AG08395 (cell line): ENCODE data around the gene NEK10.
A peak's percentile ranks its signal among the peaks of the same experiment; 100 is the strongest.

Source experiments
- DNase-seq: peaks from one replicate; pipeline ENCODE4 v3.0.0; 2012; ENCODE audit warnings: mixed read lengths, low spot score

Gene NEK10

GRCh38 chr3:27244374-27244773 is 124.8 kb downstream of the NEK10 start:
- no peak for DNase-seq

GRCh38 chr3:27239951-27240350 is 129.2 kb downstream of the NEK10 start:
- DNase-seq = no peak

GRCh38 chr3:27228805-27229204 is 140.4 kb downstream of the NEK10 start:
- no peak for DNase-seq

- peak; percentile 36 for DNase-seq
Observed at GRCh38 chr3:27224197-27224596, 145.0 kb downstream of the NEK10 start.

DNA sequence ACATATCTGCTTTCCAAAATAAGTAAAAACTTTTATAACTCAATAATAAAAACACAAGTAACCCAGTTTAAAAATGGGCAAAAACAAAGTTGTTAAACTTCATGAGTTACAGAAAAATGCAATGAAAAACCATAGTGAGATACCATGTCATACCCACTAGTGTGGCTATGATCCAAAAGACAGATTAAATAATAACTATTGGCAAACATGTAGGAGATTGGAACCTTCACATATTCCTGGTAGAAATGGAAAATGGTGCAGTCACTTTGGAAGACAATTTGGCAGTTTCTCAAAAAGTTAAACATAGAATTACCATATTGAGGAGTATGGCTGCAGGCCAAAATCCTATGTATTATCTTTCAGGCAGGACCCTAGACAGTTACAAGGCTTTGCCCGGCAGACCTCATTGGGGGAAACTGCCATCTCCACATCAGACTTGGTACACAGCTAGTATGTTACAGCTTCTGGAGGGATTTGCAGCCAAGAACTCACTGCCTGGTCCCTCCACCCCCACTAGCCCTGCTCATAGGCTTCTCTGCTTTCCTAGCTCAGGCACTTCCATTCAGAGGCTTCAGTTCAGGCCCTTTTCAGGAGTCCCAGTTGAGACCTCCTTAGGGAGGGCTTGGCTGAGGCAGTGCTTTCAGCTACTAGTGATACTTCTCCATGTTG is 147.8 kb downstream of the NEK10 start:
- DNase-seq = no peak

GRCh38 chr3:27220166-27220565 is 149.0 kb downstream of the NEK10 start:
- DNase-seq = no peak

- DNase-seq = no peak
Observed at GRCh38 chr3:27219127-27219845, 149.9 kb downstream of the NEK10 start.

DNA sequence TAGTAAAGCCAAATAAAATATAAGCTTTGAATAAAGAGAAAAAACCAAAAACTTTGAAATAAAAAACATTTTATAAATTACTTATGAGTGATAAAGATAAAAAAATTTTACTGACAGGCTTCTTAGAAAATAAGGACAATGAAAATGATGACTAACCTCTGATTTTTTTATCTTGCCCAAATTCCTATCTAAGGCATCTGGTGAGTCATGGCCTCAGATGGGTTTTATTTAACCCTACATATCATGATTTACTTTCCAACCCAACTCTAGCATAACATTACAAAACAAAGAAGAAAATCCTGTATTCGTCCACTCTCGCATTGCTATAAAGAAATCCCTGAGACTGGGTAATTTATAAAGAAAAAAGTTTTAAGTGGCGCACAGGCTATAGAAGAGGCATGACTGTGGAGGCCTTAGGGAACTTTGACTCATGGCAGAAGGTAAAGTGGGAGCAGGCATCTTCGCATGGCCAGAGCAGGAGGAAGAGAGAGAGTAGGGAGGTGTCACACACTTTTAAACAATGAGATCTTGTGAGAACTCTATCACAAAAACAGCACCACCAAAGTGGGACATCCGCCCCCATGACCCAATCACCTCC is 152.1 kb downstream of the NEK10 start:
- peak; percentile 41 for DNase-seq

DNA sequence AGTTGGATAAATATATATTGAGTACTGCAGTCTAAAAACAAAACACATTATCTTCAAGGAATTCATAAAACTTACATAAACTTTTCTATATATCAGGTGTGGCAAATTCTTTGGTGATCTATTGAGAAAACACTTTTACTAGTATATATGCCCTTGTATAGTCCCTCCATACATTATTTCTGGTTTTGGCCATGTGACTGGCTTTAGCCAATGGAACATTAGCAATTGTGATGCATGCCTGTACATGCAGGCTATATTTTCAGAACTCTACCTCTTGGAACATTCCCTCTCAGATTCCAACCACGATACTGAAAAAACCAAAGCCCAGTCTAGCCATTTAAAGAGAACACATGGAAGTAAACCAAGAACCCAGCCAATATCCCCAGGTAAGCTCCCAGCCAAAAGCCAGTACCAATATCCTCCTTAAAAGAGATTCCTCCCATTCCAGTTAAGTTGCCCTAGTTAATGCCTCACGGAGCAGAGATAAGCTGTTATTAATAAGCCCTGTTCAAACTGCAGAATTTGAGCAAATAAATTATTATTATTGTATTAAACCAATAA is 152.8 kb downstream of the NEK10 start:
- no peak for DNase-seq

DNA sequence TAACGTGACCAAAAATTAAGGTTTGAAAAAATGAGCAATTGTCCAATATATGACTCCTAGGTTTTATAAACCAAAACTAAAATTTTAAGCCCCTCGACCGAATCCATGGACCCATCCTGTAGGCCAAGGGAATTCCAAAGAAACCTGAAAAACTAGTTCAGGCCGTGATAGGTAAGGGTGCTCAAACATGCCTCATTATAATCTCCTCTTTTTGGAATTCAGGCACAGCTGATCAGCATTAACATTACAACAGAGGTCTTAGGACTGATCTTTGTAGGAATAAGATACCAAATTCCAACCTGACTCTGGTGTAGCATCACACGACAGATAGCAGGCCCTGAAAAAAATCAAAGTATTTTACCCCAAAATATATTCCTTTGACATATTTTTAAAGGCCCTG is 155.7 kb downstream of the NEK10 start:
- DNase-seq = no peak

DNA sequence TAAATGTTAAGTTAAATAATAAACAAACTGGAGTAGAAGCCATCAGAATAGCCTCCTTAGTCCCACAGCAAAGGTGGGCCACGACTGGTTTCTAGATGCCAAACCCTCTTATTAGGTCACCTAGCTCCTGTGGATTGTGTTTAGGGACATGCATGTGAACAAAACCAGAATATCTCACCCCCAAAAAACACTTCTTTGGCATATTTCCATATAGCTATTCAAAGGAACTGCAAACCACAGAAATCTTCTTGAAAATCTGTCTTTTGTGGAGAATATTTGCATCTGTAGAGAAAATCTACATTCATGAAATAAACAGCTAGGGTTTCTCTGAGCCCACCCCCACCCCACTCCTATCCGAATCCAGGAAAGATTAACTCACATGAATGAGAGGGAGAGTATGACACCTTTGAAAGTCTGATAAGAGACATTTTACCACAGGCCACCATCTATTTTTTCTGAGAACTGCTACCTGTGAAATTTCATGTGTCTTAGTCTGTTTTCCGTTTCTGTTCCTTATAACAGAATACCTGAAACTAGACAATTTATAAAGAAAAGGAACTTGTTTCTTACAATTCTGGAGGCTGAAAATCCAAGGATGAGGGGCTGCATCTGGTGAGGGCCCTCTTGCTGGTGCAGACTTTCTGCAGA is 159.4 kb downstream of the NEK10 start:
- DNase-seq = no peak

DNA sequence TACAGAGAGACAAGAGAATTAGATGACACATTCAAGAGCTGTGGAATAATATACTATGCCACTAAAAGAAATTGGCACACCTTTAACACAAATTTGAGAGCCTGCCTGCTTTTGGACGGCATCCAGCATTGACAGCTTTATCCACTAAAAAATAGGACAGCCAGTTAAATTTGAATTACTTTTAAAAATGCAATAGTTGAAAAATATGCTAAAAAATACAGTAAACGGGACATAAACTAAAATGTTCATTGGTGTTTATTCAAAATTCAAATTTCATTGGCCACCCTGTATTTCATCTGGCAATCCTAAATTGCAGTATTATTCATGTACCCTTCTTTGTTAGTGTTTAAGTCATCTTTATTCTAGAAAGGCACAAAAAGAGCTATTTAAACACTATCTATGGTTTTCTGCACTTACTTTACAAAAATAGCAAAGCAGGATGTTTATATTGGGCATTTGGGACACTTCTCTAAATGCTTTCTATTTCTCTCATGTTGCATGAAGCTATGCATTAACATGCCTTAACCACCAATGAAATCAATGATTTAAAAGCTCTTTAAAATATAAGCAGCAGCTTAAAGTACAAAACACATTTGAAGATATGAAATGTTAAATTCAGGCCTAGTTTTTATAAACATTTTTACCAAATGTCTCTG is 160.1 kb downstream of the NEK10 start:
- no peak for DNase-seq

GRCh38 chr3:27202959-27203358 is 166.2 kb downstream of the NEK10 start:
- DNase-seq = no peak

- no peak for DNase-seq
Observed at GRCh38 chr3:27201492-27201891, 167.7 kb downstream of the NEK10 start.

DNA sequence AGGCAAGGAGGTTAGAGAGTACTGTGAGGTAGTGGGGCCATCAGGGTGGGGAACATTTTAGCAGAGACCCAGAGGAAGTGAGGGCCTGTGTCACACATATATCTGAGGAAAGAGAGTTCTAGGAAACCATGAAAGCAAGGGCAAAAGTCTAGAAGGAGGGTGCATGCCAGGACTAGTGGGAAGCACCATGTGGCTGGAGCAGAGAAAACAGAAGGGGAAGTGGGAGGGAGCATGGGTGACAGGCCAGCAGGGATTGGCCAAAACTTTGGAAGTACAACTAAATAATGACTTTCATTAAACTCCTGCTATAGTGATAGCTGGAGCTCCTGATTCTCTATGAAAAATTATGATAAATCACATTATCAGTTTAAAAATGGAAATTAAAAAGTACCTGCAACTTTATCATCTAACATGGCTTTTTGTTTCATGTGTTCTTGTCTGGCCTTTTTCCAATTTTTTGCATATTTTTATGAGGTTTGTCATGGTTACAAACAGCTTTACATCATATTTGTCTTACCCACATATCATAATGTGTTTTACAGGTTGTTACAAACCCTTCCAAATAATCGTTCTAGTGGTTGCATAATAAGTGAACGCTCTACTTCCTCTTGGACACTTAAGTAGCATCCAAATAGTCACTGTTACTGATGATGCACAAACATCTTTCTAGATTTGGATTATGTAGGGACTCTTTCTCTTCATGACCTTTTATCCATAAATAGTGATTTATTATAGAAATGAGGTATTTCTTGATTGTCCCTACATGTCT is 168.3 kb downstream of the NEK10 start:
- DNase-seq = no peak

DNA sequence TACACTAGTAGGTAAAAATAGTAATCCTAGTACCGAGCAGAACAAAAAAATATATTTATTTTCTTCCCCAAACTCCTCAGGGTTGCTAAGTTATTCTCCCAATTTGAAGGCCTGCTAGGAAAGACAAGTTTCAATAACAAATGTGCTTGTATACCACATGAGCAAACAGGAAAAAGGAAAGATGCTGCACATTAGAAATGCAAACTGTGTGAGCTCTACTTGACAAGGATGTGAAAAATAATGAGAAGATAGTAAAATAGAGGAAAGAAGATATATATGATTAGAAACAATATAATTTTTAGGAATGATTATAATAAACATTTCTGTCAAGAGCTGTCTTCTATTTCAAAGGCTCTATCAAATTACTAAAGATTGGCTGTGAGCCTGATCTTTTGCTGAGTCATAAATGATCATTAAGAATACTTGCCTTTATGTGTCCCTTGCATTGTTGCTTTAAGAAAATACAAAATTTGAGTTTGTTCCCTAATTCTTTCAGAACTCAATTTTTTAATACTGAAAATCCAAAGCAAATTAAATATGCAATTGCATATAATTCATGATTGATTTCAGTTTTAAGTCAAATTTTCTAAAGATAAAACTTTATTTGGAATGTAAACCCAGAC is 174.2 kb downstream of the NEK10 start:
- no peak for DNase-seq

GRCh38 chr3:27193056-27193455 is 176.1 kb downstream of the NEK10 start:
- DNase-seq = no peak

- DNase-seq = no peak
Observed at GRCh38 chr3:27186013-27186412, 183.2 kb downstream of the NEK10 start.

GRCh38 chr3:27185231-27185989 is 183.8 kb downstream of the NEK10 start:
- peak; percentile 17 for DNase-seq

GRCh38 chr3:27184261-27184660 is 184.9 kb downstream of the NEK10 start:
- DNase-seq = no peak
